ENCODE data around the gene C22orf39. TPM values are rescaled to one million over a fixed set of nuclear protein-coding genes. Genes with fewer than 3 reads are reported as not detected.
A peak's percentile ranks its signal among the peaks of the same experiment; 100 is the strongest.
"Not testable (repeated sequence)": the region's sequence is repeated elsewhere in the genome, so short reads cannot be mapped to it uniquely, and the experiment has no call there.

The C22orf39 gene
- polyA plus RNA-seq, 1 experiment, result 18.8 TPM

GRCh38 chr22:19448076-19448607, 631 bp upstream of the C22orf39 start:
- peak overlapping the region; percentile 65 for H3K27ac ChIP-seq (ENCODE audit: low read depth, low read length)
- no peaks in the 10 kb centered on the region for H3K9me3 ChIP-seq (ENCODE audit: control insufficient read depth, insufficient read depth, low read length)
- H3K27me3 ChIP-seq (ENCODE audit: control insufficient read depth, insufficient read depth, low read length), result no peaks in the 10 kb centered on the region
- H3K4me3 ChIP-seq (ENCODE audit: low read depth, low read length), result peak overlapping the region; percentile 80
- no peak for DNase-seq (ENCODE audit: low read depth, low spot score)
- POLR2A ChIA-PET, result no interaction called here
- TF ChIP-seq CTCF (IDR thresholded peaks at IDR 0.05; ENCODE audit: low read depth, low read length), result no peak
- CTCF ChIA-PET, result interaction anchor here (0.6 to 1.5 kb wide), 3 partner anchors 30 to 268 kb away, joined by 3 to 5 read pairs (median 5); no protein-coding TSS in a partner anchor

- DNase-seq (ENCODE audit: low read depth, low spot score), result no peak
- H3K9me3 ChIP-seq (ENCODE audit: control insufficient read depth, insufficient read depth, low read length), result no peaks in the 10 kb centered on the region
- CTCF ChIA-PET, result interaction anchor here (0.6 to 1.5 kb wide), 3 partner anchors 16 to 267 kb away, joined by 3 to 5 read pairs (median 5); no protein-coding TSS in a partner anchor
- H3K27ac ChIP-seq (ENCODE audit: low read depth, low read length), result peak overlapping the region; percentile 21
- TF ChIP-seq CTCF (IDR thresholded peaks at IDR 0.05; ENCODE audit: low read depth, low read length), result no peak
- H3K27me3 ChIP-seq (ENCODE audit: control insufficient read depth, insufficient read depth, low read length), result no peaks in the 10 kb centered on the region
- POLR2A ChIA-PET, result interaction anchor here (1.5 kb wide), 1 partner anchor 15 kb away, joined by 3 read pairs; the partner anchor contains the start of gene HIRA
- H3K4me3 ChIP-seq (ENCODE audit: low read depth, low read length), result peak overlapping the region; percentile 80
These were observed 745 bp downstream of the C22orf39 start for GRCh38 chr22:19446603-19447329.

- not testable (repeated sequence) for H3K9me3 ChIP-seq (ENCODE audit: control insufficient read depth, insufficient read depth, low read length); DNase-seq (ENCODE audit: low read depth, low spot score); H3K27ac ChIP-seq (ENCODE audit: low read depth, low read length); H3K4me3 ChIP-seq (ENCODE audit: low read depth, low read length); H3K27me3 ChIP-seq (ENCODE audit: control insufficient read depth, insufficient read depth, low read length)
- ChIA-PET POLR2A (interaction anchor here (1.4 to 1.5 kb wide), 2 partner anchors 14 to 34 kb away, joined by 3 read pairs; partner anchors contain the start of genes CDC45 and HIRA), CTCF (interaction anchor here (0.7 to 1.1 kb wide), 2 partner anchors 17 to 150 kb away, joined by 3 read pairs; no protein-coding TSS in a partner anchor)
These were observed 2.1 kb downstream of the C22orf39 start for GRCh38 chr22:19445279-19445982.

- Histone ChIP-seq H3K4me3 (ENCODE audit: low read depth, low read length) (no peak overlapping the region), H3K9me3 (ENCODE audit: control insufficient read depth, insufficient read depth, low read length) (no peaks in the 10 kb centered on the region), H3K27me3 (ENCODE audit: control insufficient read depth, insufficient read depth, low read length) (no peaks in the 10 kb centered on the region), H3K27ac (ENCODE audit: low read depth, low read length) (no peak overlapping the region)
- CTCF ChIA-PET, result no interaction called here
- no peak for TF ChIP-seq CTCF (IDR thresholded peaks at IDR 0.05; ENCODE audit: low read depth, low read length)
- no peak for DNase-seq (ENCODE audit: low read depth, low spot score)
- POLR2A ChIA-PET, result interaction anchor here (1.4 kb wide), 1 partner anchor 36 kb away, joined by 3 read pairs; the partner anchor contains the start of gene CDC45
These were observed 3.8 kb downstream of the C22orf39 start for GRCh38 chr22:19443544-19444211.

- Histone ChIP-seq H3K27me3 (ENCODE audit: control insufficient read depth, insufficient read depth, low read length) (no peaks in the 10 kb centered on the region), H3K27ac (ENCODE audit: low read depth, low read length) (no peak overlapping the region), H3K9me3 (ENCODE audit: control insufficient read depth, insufficient read depth, low read length) (no peaks in the 10 kb centered on the region), H3K4me3 (ENCODE audit: low read depth, low read length) (no peak overlapping the region)
- TF ChIP-seq CTCF (IDR thresholded peaks at IDR 0.05; ENCODE audit: low read depth, low read length), result no peak
- ChIA-PET CTCF (no interaction called here), POLR2A (no interaction called here)
- DNase-seq (ENCODE audit: low read depth, low spot score), result no peak
These were observed 5.3 kb downstream of the C22orf39 start for GRCh38 chr22:19442166-19442565.

Data from AG04450 (cell line).